ENCODE results near the gene GAS7. TPM values are rescaled to one million over a fixed set of nuclear protein-coding genes. Genes with fewer than 3 reads are reported as not detected.
A peak's percentile ranks its signal among the peaks of the same experiment; 100 is the strongest.

The GAS7 gene
- total RNA-seq, 2 donors from 2014 or later = 79.7 to 113 TPM

- DNase-seq (ENCODE audit: low spot score) = no peak
- Histone ChIP-seq H3K9me3 (peaks cover 0 to 9% of the 10 kb centered on the region in 2 donors), H3K4me3 (no peak overlapping the region), H3K27me3 (no peaks in the 10 kb centered on the region), H3K4me1 (peaks cover 0 to 14% of the 10 kb centered on the region in 2 donors), H3K27ac (no peak overlapping the region), H3K36me3 (no peaks in the 10 kb centered on the region)
- no peak for TF ChIP-seq CTCF (IDR thresholded peaks at IDR 0.05)
Observed at GRCh38 chr17:10200016-10200415, 1.6 kb upstream of the GAS7 start.

GRCh38 chr17:10197721-10198508, 491 bp downstream of the GAS7 start:
- no peaks in the 10 kb centered on the region for H3K36me3 ChIP-seq
- peak overlapping the region; percentile 20 to 38 for H3K27ac ChIP-seq
- peaks cover 8 to 17% of the 10 kb centered on the region in 2 donors for H3K9me3 ChIP-seq
- no peaks in the 10 kb centered on the region for H3K27me3 ChIP-seq
- no peak for DNase-seq (ENCODE audit: low spot score)
- H3K4me3 ChIP-seq = peak overlapping the region; percentile 62 to 68
- H3K4me1 ChIP-seq = peaks cover 0 to 14% of the 10 kb centered on the region in 2 donors
- no peak for TF ChIP-seq CTCF (IDR thresholded peaks at IDR 0.05)

GRCh38 chr17:10197362-10197720, 1.1 kb downstream of the GAS7 start:
- H3K27ac ChIP-seq = peak overlapping the region; percentile 20 to 38

GRCh38 chr17:10196941-10197340, 1.5 kb downstream of the GAS7 start:
- Histone ChIP-seq H3K9me3 (peaks cover 8 to 20% of the 10 kb centered on the region in 2 donors), H3K4me3 (peak overlapping the region; percentile 62 to 68), H3K4me1 (peaks cover 0 to 14% of the 10 kb centered on the region in 2 donors), H3K36me3 (no peaks in the 10 kb centered on the region), H3K27me3 (no peaks in the 10 kb centered on the region), H3K27ac (peak overlapping the region; percentile 20 to 35)
- no peak for TF ChIP-seq CTCF (IDR thresholded peaks at IDR 0.05)
- no peak for DNase-seq (ENCODE audit: low spot score)

More at GRCh38 chr17:10197362-10197720, 1.1 kb downstream of the GAS7 start:
- Histone ChIP-seq H3K4me1 (peaks cover 0 to 14% of the 10 kb centered on the region in 2 donors), H3K9me3 (peaks cover 8 to 20% of the 10 kb centered on the region in 2 donors), H3K36me3 (no peaks in the 10 kb centered on the region), H3K4me3 (peak overlapping the region; percentile 62 to 68), H3K27me3 (no peaks in the 10 kb centered on the region)
- peak; percentile 67 for DNase-seq (ENCODE audit: low spot score)
- no peak for TF ChIP-seq CTCF (IDR thresholded peaks at IDR 0.05)

GRCh38 chr17:10196384-10196895, 2.0 kb downstream of the GAS7 start:
- Histone ChIP-seq H3K9me3 (peaks cover 8 to 20% of the 10 kb centered on the region in 2 donors), H3K4me1 (peaks cover 0 to 14% of the 10 kb centered on the region in 2 donors), H3K36me3 (no peaks in the 10 kb centered on the region), H3K27me3 (no peaks in the 10 kb centered on the region), H3K27ac (peak overlapping the region in 1 of 2 donors; percentile 35), H3K4me3 (peak overlapping the region; percentile 62 to 68)
- TF ChIP-seq CTCF (IDR thresholded peaks at IDR 0.05) = no peak
- no peak for DNase-seq (ENCODE audit: low spot score)

All from right atrium auricular region (tissue), 2 donors.